H1 (cell line): ENCODE measurements around the gene KCNT1. TPM values are rescaled to one million over a fixed set of nuclear protein-coding genes. Genes with fewer than 3 reads are reported as not detected.
A peak's percentile ranks its signal among the peaks of the same experiment; 100 is the strongest.

ENCODE experiments used
- CTCF ChIA-PET: fragments of 300-600 bp; sonication (Branson Sonifier 250); formaldehyde crosslinking; loops from one replicate; lab custom pipeline; 2021; ENCODE audit not compliant: partially characterized antibody; lab: Charles Lee
- POLR2A ChIA-PET: fragments of 300-600 bp; sonication (Branson Sonifier 250); formaldehyde crosslinking; loops from one replicate; lab custom pipeline; 2021; ENCODE audit warnings: inconsistent platforms; ENCODE audit not compliant: partially characterized antibody; lab: Charles Lee
- DNase-seq, 2 experiments: peaks; one replicate each; pipeline versions ENCODE4 v3.0.0 to v3.0.0-alpha.2; 2010 to 2022; ENCODE audit warnings: low spot score in 2 of 2, low read depth in 1 of 2, mixed read lengths in 1 of 2
- FAIRE-seq: peaks from 2 replicates; lab custom pipeline; 2011; peaks lifted over from hg19 to GRCh38; lab: Jason Lieb, UNC
- H2AFZ ChIP-seq: 2 replicates; pipeline ENCODE4 v1.8.1; 2012; ENCODE audit warnings: low read length, inconsistent platforms
- H2AK5ac ChIP-seq: 2 replicates; pipeline ENCODE4 v1.6.1; 2013; ENCODE audit warnings: low read depth, low read length
- H2BK120ac ChIP-seq: replicated peaks from 2 replicates; pipeline ENCODE3; 2013; ENCODE audit warnings: low read depth, low read length, inconsistent platforms
- H2BK12ac ChIP-seq: 2 replicates; pipeline ENCODE4 v1.6.1; 2013; ENCODE audit warnings: low read depth, low read length
- H2BK15ac ChIP-seq: 2 replicates; pipeline ENCODE4 v1.6.1; 2013; ENCODE audit warnings: low read length
- H2BK20ac ChIP-seq: 2 replicates; pipeline ENCODE4 v1.6.1; 2013; ENCODE audit warnings: low read length
- H2BK5ac ChIP-seq: 2 replicates; pipeline ENCODE4 v1.6.1; 2013; ENCODE audit warnings: low read depth, low read length
- H3K14ac ChIP-seq: 2 replicates; pipeline ENCODE4 v1.6.1; 2013; ENCODE audit warnings: inconsistent platforms; ENCODE audit not compliant: insufficient read length
- H3K18ac ChIP-seq: 2 replicates; pipeline ENCODE4 v1.6.1; 2013; ENCODE audit warnings: low read length; ENCODE audit errors: extremely low read depth
- H3K23ac ChIP-seq: 2 replicates; pipeline ENCODE4 v1.6.1; 2013; ENCODE audit warnings: inconsistent platforms; ENCODE audit not compliant: insufficient read length
- H3K23me2 ChIP-seq: 2 replicates; pipeline ENCODE4 v1.6.1; 2013; ENCODE audit warnings: low read depth, low read length
- H3K27ac ChIP-seq: 2 replicates; pipeline ENCODE4 v1.6.1; 2011; ENCODE audit warnings: low read depth, low read length, inconsistent platforms
- H3K27me3 ChIP-seq, 4 experiments: replicated peaks in 1 of 4; 1 replicate in 1 of 4; 2 replicates in 3 of 4; pipeline versions ENCODE4 v1.6.1 to v1.8.1; 2011 to 2013; ENCODE audit warnings: low read length in 3 of 4, mild to moderate bottlenecking in 3 of 4, inconsistent platforms in 2 of 4, mixed read lengths in 2 of 4, moderate library complexity in 1 of 4; ENCODE audit not compliant: control insufficient read depth in 3 of 4, insufficient read depth in 3 of 4; ENCODE audit errors: extremely low read depth in 1 of 4
- H3K36me3 ChIP-seq, 4 experiments: 2 replicates each; pipeline versions ENCODE4 v1.6.1 to v1.8.1; 2011 to 2013; ENCODE audit warnings: mild to moderate bottlenecking in 4 of 4, low read length in 3 of 4, moderate library complexity in 2 of 4, control low read depth in 1 of 4, inconsistent platforms in 1 of 4; ENCODE audit not compliant: insufficient read depth in 4 of 4, control insufficient read depth in 2 of 4
- H3K4ac ChIP-seq: replicated peaks from 2 replicates; pipeline ENCODE3; 2013; ENCODE audit warnings: low read length, low read depth, mixed read lengths, inconsistent platforms; ENCODE audit not compliant: insufficient read length
- H3K4me1 ChIP-seq, 4 experiments: replicated peaks in 1 of 4; 1 replicate in 1 of 4; 2 replicates in 3 of 4; pipeline versions ENCODE4 v1.6.1 to v1.8.1; 2011 to 2013; ENCODE audit warnings: low read length in 3 of 4, inconsistent platforms in 2 of 4, mixed read lengths in 1 of 4; ENCODE audit not compliant: insufficient read depth in 4 of 4, control insufficient read depth in 3 of 4
- H3K4me2 ChIP-seq, 2 experiments: 2 replicates each; pipeline versions ENCODE4 v1.6.1 to v1.8.1; 2011 to 2013; ENCODE audit warnings: low read depth in 2 of 2, low read length in 2 of 2, control low read depth in 1 of 2, inconsistent platforms in 1 of 2, mild to moderate bottlenecking in 1 of 2; ENCODE audit not compliant: insufficient read depth in 1 of 2
- H3K4me3 ChIP-seq, 4 experiments: fragments of 200-600, 300-600 bp in 1 of 4; sonication (generic), shearing (Covaris generic), sonication (Bioruptor Twin) in 1 of 4; 2 replicates each; pipeline versions ENCODE4 v1.5.1 to v1.8.1; 2011 to 2016; ENCODE audit warnings: low read length in 4 of 4, low read depth in 3 of 4, control low read depth in 2 of 4, inconsistent platforms in 2 of 4, mild to moderate bottlenecking in 2 of 4, mixed read lengths in 1 of 4, moderate library complexity in 1 of 4; ENCODE audit not compliant: insufficient read depth in 2 of 4; ENCODE audit errors: extremely low read depth in 1 of 4
- H3K56ac ChIP-seq: replicated peaks from 2 replicates; pipeline ENCODE3; 2013; ENCODE audit warnings: low read depth, mild to moderate bottlenecking, mixed read lengths, low read length, inconsistent platforms; ENCODE audit not compliant: insufficient read length
- H3K79me1 ChIP-seq: 2 replicates; pipeline ENCODE4 v1.6.1; 2013; ENCODE audit warnings: low read depth, low read length, control low read depth
- H3K79me2 ChIP-seq, 2 experiments: 2 replicates each; pipeline versions ENCODE4 v1.6.1 to v1.8.1; 2012 to 2013; ENCODE audit warnings: low read length in 2 of 2, mild to moderate bottlenecking in 2 of 2, inconsistent platforms in 1 of 2; ENCODE audit not compliant: insufficient read depth in 2 of 2, control insufficient read depth in 1 of 2
- H3K9ac ChIP-seq, 4 experiments: replicated peaks in 1 of 4; 1 replicate in 1 of 4; 2 replicates in 3 of 4; pipeline versions ENCODE4 v1.6.1 to v1.8.1; 2011 to 2013; ENCODE audit warnings: low read depth in 3 of 4, low read length in 3 of 4, control low read depth in 2 of 4, mild to moderate bottlenecking in 2 of 4, moderate library complexity in 2 of 4, inconsistent platforms in 1 of 4; ENCODE audit errors: extremely low read depth in 1 of 4
- H3K9me3 ChIP-seq, 2 experiments: 2 replicates each; pipeline versions ENCODE4 v1.6.1 to v1.8.1; 2012 to 2013; ENCODE audit warnings: mild to moderate bottlenecking in 2 of 2, moderate library complexity in 2 of 2, control low read depth in 1 of 2, inconsistent platforms in 1 of 2, low read depth in 1 of 2, low read length in 1 of 2, mixed read lengths in 1 of 2; ENCODE audit not compliant: insufficient read depth in 2 of 2
- H4K20me1 ChIP-seq, 2 experiments: replicated peaks in 1 of 2; 2 replicates each; pipeline versions ENCODE3 to v1.8.1; 2011 to 2013; ENCODE audit warnings: inconsistent platforms in 2 of 2, low read length in 2 of 2, mild to moderate bottlenecking in 1 of 2; ENCODE audit not compliant: insufficient read depth in 2 of 2, control insufficient read depth in 1 of 2
- H4K5ac ChIP-seq: 2 replicates; pipeline ENCODE4 v1.6.1; 2013; ENCODE audit warnings: low read length, low read depth, mixed read lengths, inconsistent platforms; ENCODE audit not compliant: insufficient read length
- H4K8ac ChIP-seq: 2 replicates; pipeline ENCODE4 v1.8.0; 2013; ENCODE audit warnings: mild to moderate bottlenecking, moderate library complexity, low read length, inconsistent platforms; ENCODE audit not compliant: insufficient read depth; ENCODE audit errors: extremely low read depth
- H4K91ac ChIP-seq: replicated peaks from 2 replicates; pipeline ENCODE3; 2013; ENCODE audit warnings: low read length, mixed read lengths, inconsistent platforms; ENCODE audit not compliant: insufficient read length
- FOSL1 ChIP-seq: IDR thresholded peaks from 2 replicates; pipeline ENCODE4 v1.6.1; 2011; ENCODE audit warnings: mild to moderate bottlenecking, low read depth, low read length, moderate library complexity; ENCODE audit not compliant: insufficient read depth
- TBP ChIP-seq: IDR thresholded peaks from 2 replicates; pipeline ENCODE4 v1.6.1; 2011; ENCODE audit warnings: low read depth, low read length, improper control_type of control experiment
- WGBS, 2 experiments: shearing (Covaris generic) in 1 of 2; methylation state at CpG; one replicate each; pipeline versions ENCODE4 v1.1.6 to v1.1.7; 2013 to 2015; ENCODE audit warnings: low lambda C conversion rate in 2 of 2, mixed read lengths in 2 of 2, inconsistent platforms in 1 of 2, low coverage in 1 of 2, missing lambda C conversion rate in 1 of 2; ENCODE audit not compliant: insufficient replicate concordance in 2 of 2, insufficient coverage in 1 of 2, insufficient read length in 1 of 2; ENCODE audit errors: extremely low coverage in 1 of 2, missing lambda C conversion rate in 1 of 2; 5-methylcytosine and 5-hydroxymethylcytosine counted together
- polyA plus RNA-seq, 7 experiments: library from polyadenylated mRNA; depleted of rRNA in 3 of 7; stranded (reverse) in 5 of 7; unstranded in 2 of 7; fragments of >200 nt in 5 of 7; fragments of 200-250 nt in 2 of 7; gene quantifications; 1 replicate in 5 of 7; 2 replicates in 1 of 7; 4 replicates in 1 of 7; pipeline versions ENCODE4 v1.2.1 to v1.2.3, GENCODE V29; 2011 to 2013; ENCODE audit warnings: missing spikeins in 2 of 7, mixed read lengths in 2 of 7
- total RNA-seq: library from RNA; stranded (reverse); fragmentation: NEBNext Ultra II Directional; extraction: Animal tissue kit (Norgen Biotek cat#: 25700); gene quantifications from 2 replicates; pipeline ENCODE4 v1.2.1, GENCODE V29; 2021

Gene KCNT1
- total and polyA plus RNA-seq, 2 of the 8 experiments (the other 6 are each of a cell fraction or from before 2014, with no cell fraction given), result 0.13 to 0.20 TPM

DNA sequence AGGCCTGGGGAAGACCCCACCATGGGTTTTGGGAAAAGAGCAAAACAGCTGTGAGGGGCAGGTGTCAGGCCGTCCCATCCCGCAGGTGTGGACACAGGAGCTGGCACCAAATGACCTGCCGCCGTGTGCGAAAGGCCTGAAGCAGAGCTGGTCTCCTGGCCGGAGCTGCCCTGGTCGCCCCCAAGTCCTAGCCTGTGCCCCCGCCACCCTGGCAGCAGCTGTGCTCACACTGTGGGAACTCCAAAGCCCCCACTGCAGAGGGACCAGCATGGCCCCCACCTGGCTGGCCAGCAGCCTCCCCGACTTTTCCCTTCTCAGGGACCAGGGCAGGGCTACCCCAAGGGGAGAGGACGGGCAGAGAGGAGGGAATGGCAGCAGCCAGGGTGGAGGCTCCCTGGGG lies 88.4 kb downstream of the KCNT1 start:
- no peaks in the 10 kb centered on the region for H3K27me3 ChIP-seq
- CTCF ChIA-PET, result interaction anchor here (0.8 to 1.5 kb wide), 8 partner anchors 13 to 186 kb away, joined by 3 to 6 read pairs (median 3); no protein-coding TSS in a partner anchor
- H2BK15ac ChIP-seq, result no peak overlapping the region
- no peaks in the 10 kb centered on the region for H3K79me1 ChIP-seq
- no peak overlapping the region for H3K27ac ChIP-seq
- H3K4me2 ChIP-seq, result no peak overlapping the region
- DNase-seq, result no peak
- H3K56ac ChIP-seq, result no peak overlapping the region
- POLR2A ChIA-PET, result interaction anchor here (0.9 to 1.2 kb wide), 2 partner anchors 30 to 89 kb away, joined by 3 read pairs; no protein-coding TSS in a partner anchor
- H3K14ac ChIP-seq, result no peak overlapping the region
- 81% methylated on average over 8 of the region's 10 CpGs; no CpG with 5 or more reads in 1 of the 2 experiments for WGBS, 2 experiments
- no peaks in the 10 kb centered on the region for H3K23me2 ChIP-seq
- no peaks in the 10 kb centered on the region for H3K4me1 ChIP-seq
- H4K20me1 ChIP-seq, result no peaks in the 10 kb centered on the region
- H2BK5ac ChIP-seq, result no peak overlapping the region
- H4K91ac ChIP-seq, result no peak overlapping the region
- H3K9ac ChIP-seq, result no peak overlapping the region
- TF ChIP-seq FOSL1 (no peak), TBP (no peak)
- no peak overlapping the region for H2AFZ ChIP-seq
- no peaks in the 10 kb centered on the region for H3K36me3 ChIP-seq
- H2BK120ac ChIP-seq, result no peak overlapping the region
- no peaks in the 10 kb centered on the region for H3K79me2 ChIP-seq
- H3K18ac ChIP-seq, result no peak overlapping the region
- no peak overlapping the region for H2AK5ac ChIP-seq
- H4K8ac ChIP-seq, result peak overlapping the region; percentile 68; the same call in 1 of the 2 replicates
- no peak overlapping the region for H2BK12ac ChIP-seq
- H4K5ac ChIP-seq, result no peak overlapping the region
- no peak overlapping the region for H3K4me3 ChIP-seq
- no peak overlapping the region for H3K23ac ChIP-seq
- no peaks in the 10 kb centered on the region for H3K9me3 ChIP-seq
- FAIRE-seq, result no peak
- H2BK20ac ChIP-seq, result no peak overlapping the region
- no peak overlapping the region for H3K4ac ChIP-seq
